A549 (cell line): ENCODE results near the gene CNTFR. TPM values are rescaled to one million over a fixed set of nuclear protein-coding genes. Genes with fewer than 3 reads are reported as not detected.

Experiments used
- ATAC-seq, 2 experiments: fragments of 200-7000 bp in 1 of 2; fragments of >200 bp in 1 of 2; cut with Nextera tagmentation in 1 of 2; cut with Tn5 transposase in 1 of 2; 3 replicates each; pipeline versions ENCODE4 v1.8.0 to v1.9.1; 2018 to 2020; ENCODE audit warnings: mild to moderate bottlenecking in 1 of 2, moderate library complexity in 1 of 2
- CTCF ChIA-PET: fragments of 300-600 bp; sonication (Branson Sonifier 250); formaldehyde crosslinking; extraction: SDS; loops from one replicate; lab custom pipeline; 2021; ENCODE audit warnings: antibody characterized with exemption, inconsistent platforms; lab: Yijun Ruan, JAX
- POLR2A ChIA-PET: fragments of 350-600 bp; formaldehyde crosslinking; extraction: SDS; loops from one replicate; lab custom pipeline; 2021; ENCODE audit warnings: antibody characterized with exemption, inconsistent platforms; lab: Yijun Ruan, JAX
- DNase-seq, 2 experiments: peaks; one replicate each; pipeline versions ENCODE4 v3.0.0 to v3.0.0-alpha.2; 2011 to 2016; ENCODE audit warnings: low read depth in 1 of 2, low spot score in 1 of 2
- FAIRE-seq: peaks from 2 replicates; lab custom pipeline; 2011; peaks lifted over from hg19 to GRCh38; lab: Jason Lieb, UNC
- H3K27ac ChIP-seq, 2 experiments: fragments of >200 bp; sonication (Bioruptor Twin); formaldehyde crosslinking; 3 replicates each; pipeline ENCODE4 v1.5.1; 2016 to 2017
- H3K4me1 ChIP-seq: fragments of >200 bp; sonication (Bioruptor Twin); formaldehyde crosslinking; 3 replicates; pipeline ENCODE4 v1.6.1; 2016
- H3K4me2 ChIP-seq: fragments of >200 bp; sonication (Bioruptor Twin); formaldehyde crosslinking; 3 replicates; pipeline ENCODE4 v1.6.1; 2016
- H3K4me3 ChIP-seq: fragments of >200 bp; sonication (Bioruptor Twin); formaldehyde crosslinking; 3 replicates; pipeline ENCODE4 v1.5.1; 2016
- H3K9me3 ChIP-seq: fragments of >200 bp; sonication (Bioruptor Twin); formaldehyde crosslinking; 3 replicates; pipeline ENCODE4 v1.6.1; 2016
- BHLHE40 ChIP-seq: IDR thresholded peaks from 2 replicates; pipeline ENCODE4 v1.6.1; 2012; ENCODE audit warnings: low read depth, low read length, inconsistent platforms
- CBX2 ChIP-seq: fragments of 200-600 bp; sonication (generic); IDR thresholded peaks from 2 replicates; pipeline ENCODE4 v1.6.1; 2016; ENCODE audit warnings: low read depth, mild to moderate bottlenecking, borderline replicate concordance
- CEBPB ChIP-seq, 2 experiments: fragments of >200 bp in 1 of 2; sonication (Bioruptor Twin) in 1 of 2; formaldehyde crosslinking in 1 of 2; IDR thresholded peaks; 2 replicates each; pipeline ENCODE4 v1.6.1; 2012 to 2016
- CHD4 ChIP-seq: fragments of 200-600 bp; sonication (generic); IDR thresholded peaks from 2 replicates; pipeline ENCODE4 v1.6.1; 2016; ENCODE audit warnings: antibody characterized with exemption, mild to moderate bottlenecking, borderline replicate concordance
- EHF ChIP-seq: fragments of 250-450 bp; sonication (Bioruptor Pico); IDR thresholded peaks from 2 replicates; pipeline ENCODE4 v1.5.0; 2020; ENCODE audit warnings: mild to moderate bottlenecking
- FOSB ChIP-seq: fragments of 250-450 bp; sonication (Bioruptor Pico); IDR thresholded peaks from 2 replicates; pipeline ENCODE4 v1.5.0; 2020; ENCODE audit warnings: mild to moderate bottlenecking, moderate library complexity
- GATA3 ChIP-seq: IDR thresholded peaks from 2 replicates; pipeline ENCODE4 v1.6.1; 2012; ENCODE audit warnings: borderline replicate concordance
- HES2 ChIP-seq: fragments of >200 bp; sonication (Bioruptor Twin); formaldehyde crosslinking; IDR thresholded peaks from 2 replicates; pipeline ENCODE4 v1.6.1; 2016
- HEYL ChIP-seq: fragments of 250-450 bp; sonication (Bioruptor Pico); IDR thresholded peaks from 2 replicates; pipeline ENCODE4 v1.8.0; 2021; ENCODE audit warnings: mild to moderate bottlenecking, moderate library complexity
- HOXA7 ChIP-seq: fragments of 250-450 bp; sonication (Bioruptor Pico); IDR thresholded peaks from 2 replicates; pipeline ENCODE4 v1.5.0; 2020; ENCODE audit warnings: mild to moderate bottlenecking, moderate library complexity
- HOXB5 ChIP-seq: fragments of 250-450 bp; sonication (Bioruptor Pico); IDR thresholded peaks from 2 replicates; pipeline ENCODE4 v1.5.0; 2020; ENCODE audit warnings: mild to moderate bottlenecking, moderate library complexity
- JUN ChIP-seq, 2 experiments: fragments of >200 bp; sonication (Bioruptor Twin); formaldehyde crosslinking; IDR thresholded peaks; 2 replicates in 1 of 2; 3 replicates in 1 of 2; pipeline ENCODE4 v1.6.1; 2016 to 2017
- KDM1A ChIP-seq: fragments of 200-600 bp; sonication (generic); IDR thresholded peaks from 2 replicates; pipeline ENCODE4 v1.6.1; 2016; ENCODE audit warnings: low read depth, mild to moderate bottlenecking
- MAX ChIP-seq: IDR thresholded peaks from 2 replicates; pipeline ENCODE4 v1.6.1; 2012
- MAZ ChIP-seq: fragments of 150-350 bp; IDR thresholded peaks from 2 replicates; pipeline ENCODE4 v1.6.1; 2014; ENCODE audit warnings: antibody characterized with exemption, low read depth, low read length, borderline replicate concordance
- MYC ChIP-seq: IDR thresholded peaks from 2 replicates; pipeline ENCODE4 v1.6.1; 2012; ENCODE audit warnings: mild to moderate bottlenecking, inconsistent platforms, low read length, improper control_type of control experiment, borderline replicate concordance
- NFE2L2 ChIP-seq: fragments of 150-350 bp; conservative IDR thresholded peaks from 2 replicates; pipeline ENCODE4 v1.6.1; 2014; ENCODE audit warnings: low read length
- NPAS2 ChIP-seq: fragments of 250-450 bp; sonication (Bioruptor Pico); IDR thresholded peaks from 2 replicates; pipeline ENCODE4 v1.8.0; 2022; ENCODE audit warnings: mild to moderate bottlenecking, moderate library complexity, borderline replicate concordance
- NR3C1 ChIP-seq: fragments of >200 bp; sonication (Bioruptor Twin); formaldehyde crosslinking; IDR thresholded peaks from 3 replicates; pipeline ENCODE4 v1.6.1; 2017
- POLR2AphosphoS2 ChIP-seq: conservative IDR thresholded peaks from 2 replicates; pipeline ENCODE4 v1.6.1; 2012; ENCODE audit warnings: low read length, improper control_type of control experiment, inconsistent platforms
- RCOR1 ChIP-seq: fragments of 150-350 bp; IDR thresholded peaks from 2 replicates; pipeline ENCODE4 v1.6.1; 2014; ENCODE audit warnings: antibody characterized with exemption, low read length, low read depth
- RFX5 ChIP-seq: fragments of 450-650 bp; IDR thresholded peaks from 2 replicates; pipeline ENCODE4 v1.7.1; 2014; ENCODE audit warnings: antibody characterized with exemption, mild to moderate bottlenecking, moderate library complexity
- RNF2 ChIP-seq: fragments of 200-600 bp; sonication (generic); IDR thresholded peaks from 2 replicates; pipeline ENCODE4 v1.6.1; 2016; ENCODE audit warnings: low read depth, mild to moderate bottlenecking, antibody characterized with exemption, moderate library complexity, borderline replicate concordance
- TP53 ChIP-seq: fragments of 250-450 bp; sonication (Bioruptor Pico); IDR thresholded peaks from 2 replicates; pipeline ENCODE4 v1.5.0; 2021; ENCODE audit warnings: mild to moderate bottlenecking, moderate library complexity
- ZC3H11A ChIP-seq: fragments of 450-650 bp; IDR thresholded peaks from 2 replicates; pipeline ENCODE4 v1.6.1; 2014; ENCODE audit warnings: antibody characterized with exemption, mild to moderate bottlenecking
- WGBS: methylation state at CpG from one replicate; pipeline ENCODE4 v1.1.6; 2017; ENCODE audit errors: missing lambda C conversion rate; 5-methylcytosine and 5-hydroxymethylcytosine counted together
- polyA plus RNA-seq, 4 experiments: library from polyadenylated mRNA; depleted of rRNA in 3 of 4; stranded (reverse); fragments of >200 nt; fragmentation: RNase III in 1 of 4; extraction: RNeasy Plus Mini Kit Qiagen cat#74134 plus additional on column Dnase treatment in 1 of 4; gene quantifications; 2 replicates in 3 of 4; 3 replicates in 1 of 4; pipeline ENCODE4 v1.2.3, GENCODE V29; 2011 to 2017
- TF ChIP-seq, protein P1 (sequence below): fragments of 250-450 bp; sonication (Bioruptor Pico); IDR thresholded peaks from 2 replicates; pipeline ENCODE4 v1.5.0; 2021; ENCODE audit warnings: mild to moderate bottlenecking, moderate library complexity, borderline replicate concordance
- TF ChIP-seq, protein P2 (sequence below): fragments of >200 bp; sonication (Bioruptor Twin); formaldehyde crosslinking; IDR thresholded peaks from 3 replicates; pipeline ENCODE4 v1.6.1; 2016

Gene CNTFR
- polyA plus RNA-seq, 2 of the 4 experiments (the other 2 are of a cell fraction) = 0.09 TPM; not detected in 1

- H3K4me1 ChIP-seq = peaks cover 11% of the 10 kb centered on the region
- H3K4me2 ChIP-seq = no peak overlapping the region
- no peaks in the 10 kb centered on the region for H3K9me3 ChIP-seq
- FAIRE-seq (no peak), ATAC-seq (peak in 1 of 2 experiments; percentile 15; a peak in 2 of 6 replicates), DNase-seq (no peak)
- 87% methylated on average over 21 of the region's 21 CpGs for WGBS
- H3K4me3 ChIP-seq = no peak overlapping the region
- ChIA-PET POLR2A (no interaction called here), CTCF (interaction anchor here (0.7 to 6.6 kb wide), 5 partner anchors 10 to 157 kb away, joined by 3 to 57 read pairs (median 7); no protein-coding TSS in a partner anchor)
- no peak overlapping the region for H3K27ac ChIP-seq
- TF ChIP-seq ZC3H11A (no peak), HES2 (no peak), BHLHE40 (no peak), HOXA7 (CRISPR knock-in tag) (no peak), GATA3 (no peak), EHF (CRISPR knock-in tag) (no peak), JUN (IDR thresholded peaks at IDR 0.05) (no peak), RCOR1 (no peak), MYC (no peak), CHD4 (no peak)
- TF ChIP-seq, protein P1, sequence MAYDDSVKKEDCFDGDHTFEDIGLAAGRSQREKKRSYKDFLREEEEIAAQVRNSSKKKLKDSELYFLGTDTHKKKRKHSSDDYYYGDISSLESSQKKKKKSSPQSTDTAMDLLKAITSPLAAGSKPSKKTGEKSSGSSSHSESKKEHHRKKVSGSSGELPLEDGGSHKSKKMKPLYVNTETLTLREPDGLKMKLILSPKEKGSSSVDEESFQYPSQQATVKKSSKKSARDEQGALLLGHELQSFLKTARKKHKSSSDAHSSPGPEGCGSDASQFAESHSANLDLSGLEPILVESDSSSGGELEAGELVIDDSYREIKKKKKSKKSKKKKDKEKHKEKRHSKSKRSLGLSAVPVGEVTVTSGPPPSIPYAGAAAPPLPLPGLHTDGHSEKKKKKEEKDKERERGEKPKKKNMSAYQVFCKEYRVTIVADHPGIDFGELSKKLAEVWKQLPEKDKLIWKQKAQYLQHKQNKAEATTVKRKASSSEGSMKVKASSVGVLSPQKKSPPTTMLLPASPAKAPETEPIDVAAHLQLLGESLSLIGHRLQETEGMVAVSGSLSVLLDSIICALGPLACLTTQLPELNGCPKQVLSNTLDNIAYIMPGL = no peak
These were observed 28.8 kb downstream of the CNTFR start for GRCh38 chr9:34560599-34561214.

DNA sequence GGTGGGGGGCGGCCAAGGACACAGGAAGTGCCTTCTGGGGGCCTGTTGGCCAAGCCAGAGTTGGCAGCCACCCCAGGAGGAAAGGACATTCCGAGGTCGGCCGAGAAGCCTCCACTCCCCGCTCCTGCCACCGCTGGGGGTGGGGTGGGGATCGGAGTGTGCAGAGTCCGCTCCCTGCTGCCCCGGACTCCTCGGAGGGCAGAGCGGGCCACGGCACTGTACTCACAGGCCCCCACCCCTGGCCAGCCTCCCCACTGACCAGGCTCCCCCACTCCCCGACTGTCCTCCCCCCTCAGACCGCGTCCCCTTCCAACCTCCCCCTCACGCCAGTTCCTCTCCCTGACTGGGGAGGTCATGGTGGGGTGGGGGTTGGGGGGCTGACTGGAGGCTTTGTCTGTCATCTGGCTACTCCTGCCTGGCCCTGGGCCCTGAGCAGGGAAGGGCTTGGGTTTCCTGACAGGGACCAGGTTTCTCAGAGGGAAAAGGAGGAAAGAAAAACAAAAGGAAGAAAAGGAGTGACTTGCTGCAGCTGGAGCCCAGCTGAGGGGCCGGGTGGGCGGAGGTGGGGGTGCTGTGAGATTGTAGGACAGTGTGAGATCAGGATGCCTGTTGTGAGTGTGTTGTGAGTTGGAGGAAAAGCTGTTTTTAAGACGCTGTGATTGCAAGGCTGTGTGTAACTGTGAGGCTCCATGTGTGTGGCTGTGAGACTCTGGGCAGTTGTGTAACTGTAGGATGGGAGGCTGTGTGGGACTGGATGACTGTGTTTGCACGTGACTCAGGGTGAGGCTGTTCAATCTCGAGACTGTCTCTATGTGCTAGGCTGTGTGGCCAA is 29.7 kb downstream of the CNTFR start:
- Histone ChIP-seq H3K4me2 (peak overlapping the region; percentile 31; the same call in 2 of the 3 replicates), H3K4me3 (no peak overlapping the region), H3K4me1 (peaks cover 11% of the 10 kb centered on the region), H3K9me3 (no peaks in the 10 kb centered on the region), H3K27ac (peak overlapping the region; percentile 45 to 48; a peak in 4 of 6 replicates)
- ATAC-seq (peak; percentile 63 to 80; a peak in 5 of 6 replicates), DNase-seq (peak; percentile 27 to 50), FAIRE-seq (no peak)
- POLR2A ChIA-PET = no interaction called here
- TF ChIP-seq, protein P2, sequence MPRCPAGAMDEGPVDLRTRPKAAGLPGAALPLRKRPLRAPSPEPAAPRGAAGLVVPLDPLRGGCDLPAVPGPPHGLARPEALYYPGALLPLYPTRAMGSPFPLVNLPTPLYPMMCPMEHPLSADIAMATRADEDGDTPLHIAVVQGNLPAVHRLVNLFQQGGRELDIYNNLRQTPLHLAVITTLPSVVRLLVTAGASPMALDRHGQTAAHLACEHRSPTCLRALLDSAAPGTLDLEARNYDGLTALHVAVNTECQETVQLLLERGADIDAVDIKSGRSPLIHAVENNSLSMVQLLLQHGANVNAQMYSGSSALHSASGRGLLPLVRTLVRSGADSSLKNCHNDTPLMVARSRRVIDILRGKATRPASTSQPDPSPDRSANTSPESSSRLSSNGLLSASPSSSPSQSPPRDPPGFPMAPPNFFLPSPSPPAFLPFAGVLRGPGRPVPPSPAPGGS = no peak
- TF ChIP-seq GATA3 = no peak
- TF ChIP-seq HEYL (CRISPR knock-in tag) = no peak
- no peak for TF ChIP-seq CBX2
- TF ChIP-seq POLR2AphosphoS2 = no peak
- no peak for TF ChIP-seq RNF2
- no peak for TF ChIP-seq RFX5
- no peak for TF ChIP-seq FOSB (CRISPR knock-in tag)
- TF ChIP-seq HOXB5 = no peak
- TF ChIP-seq, protein P1 = no peak
- TF ChIP-seq TP53 (CRISPR knock-in tag) = no peak
- no peak for TF ChIP-seq NFE2L2
- TF ChIP-seq NR3C1 = no peak
- TF ChIP-seq MAZ = no peak
- no peak for TF ChIP-seq KDM1A
- no peak for TF ChIP-seq CEBPB (IDR thresholded peaks at IDR 0.05)
- no peak for TF ChIP-seq MAX
- TF ChIP-seq NPAS2 (CRISPR knock-in tag) = no peak
- WGBS = 49% methylated on average over 16 of the region's 21 CpGs
- CTCF ChIA-PET = interaction anchor here (1.0 to 6.6 kb wide), 3 partner anchors 12 to 39 kb away, joined by 3 to 57 read pairs (median 56); no protein-coding TSS in a partner anchor
